CD14-positive monocyte (primary cell): ENCODE results near the gene MYH9. TPM values are rescaled to one million over a fixed set of nuclear protein-coding genes. Genes with fewer than 3 reads are reported as not detected.
A peak's percentile ranks its signal among the peaks of the same experiment; 100 is the strongest.

ENCODE experiments used
- DNase-seq, 3 donors: peaks; one replicate each; pipeline ENCODE4 v3.0.0-alpha.2; 2011 to 2022
- H2AFZ ChIP-seq: 2 replicates; pipeline ENCODE4 v1.6.0; 2012; ENCODE audit warnings: mild to moderate bottlenecking, low read depth, low read length, inconsistent platforms; ENCODE audit not compliant: insufficient read depth, poor library complexity, severe bottlenecking
- H3K27ac ChIP-seq, 2 donors: 1 replicate in 1 of 2; 2 replicates in 1 of 2; pipeline ENCODE4 v1.5.1; 2012 to 2013; ENCODE audit warnings: low read length in 2 of 2, control low read depth in 1 of 2, inconsistent platforms in 1 of 2, low read depth in 1 of 2, mild to moderate bottlenecking in 1 of 2
- H3K27me3 ChIP-seq, 2 donors: one replicate each; pipeline versions ENCODE4 v1.6.0 to v1.6.1; 2011 to 2013; ENCODE audit warnings: low read length in 2 of 2; ENCODE audit not compliant: control insufficient read depth in 2 of 2, insufficient read depth in 2 of 2
- H3K36me3 ChIP-seq, 2 donors: replicated peaks in 1 of 2; 1 replicate in 1 of 2; 2 replicates in 1 of 2; pipeline versions ENCODE4 v1.5.1 to v1.6.1; 2012 to 2013; ENCODE audit warnings: low read length in 2 of 2, control low read depth in 1 of 2, inconsistent platforms in 1 of 2, mild to moderate bottlenecking in 1 of 2; ENCODE audit not compliant: insufficient read depth in 2 of 2, control insufficient read depth in 1 of 2
- H3K4me1 ChIP-seq, 2 donors: 1 replicate in 1 of 2; 2 replicates in 1 of 2; pipeline versions ENCODE4 v1.5.1 to v1.6.1; 2012 to 2013; ENCODE audit warnings: low read length in 2 of 2, control low read depth in 1 of 2, inconsistent platforms in 1 of 2, mild to moderate bottlenecking in 1 of 2, moderate library complexity in 1 of 2; ENCODE audit not compliant: insufficient read depth in 2 of 2, control insufficient read depth in 1 of 2
- H3K4me2 ChIP-seq: replicated peaks from 2 replicates; pipeline ENCODE3; 2012; ENCODE audit warnings: low read length, moderate library complexity, mild to moderate bottlenecking; ENCODE audit not compliant: poor library complexity, severe bottlenecking; ENCODE audit errors: extremely low read depth
- H3K4me3 ChIP-seq, 3 experiments: fragments of 200-600 bp in 1 of 3; sonication (generic) in 1 of 3; replicated peaks in 1 of 3; 1 replicate in 2 of 3; 2 replicates in 1 of 3; pipeline ENCODE4 v1.5.1; 2011 to 2013; ENCODE audit warnings: low read length in 3 of 3, mild to moderate bottlenecking in 3 of 3, control low read depth in 2 of 3, low read depth in 2 of 3, inconsistent platforms in 1 of 3, moderate library complexity in 1 of 3
- H3K79me2 ChIP-seq: 2 replicates; pipeline ENCODE4 v1.6.0; 2012; ENCODE audit warnings: mild to moderate bottlenecking, control low read depth, inconsistent platforms, low read length, moderate library complexity; ENCODE audit not compliant: insufficient read depth
- H3K9ac ChIP-seq: 2 replicates; pipeline ENCODE4 v1.6.0; 2017; ENCODE audit warnings: low read length, mild to moderate bottlenecking; ENCODE audit not compliant: insufficient read depth, poor library complexity, severe bottlenecking
- H3K9me3 ChIP-seq, 2 donors: replicated peaks in 1 of 2; 1 replicate in 1 of 2; 2 replicates in 1 of 2; pipeline versions ENCODE4 v1.5.1 to v1.6.1; 2012 to 2013; ENCODE audit warnings: low read length in 2 of 2, control low read depth in 1 of 2; ENCODE audit not compliant: control insufficient read depth in 1 of 2, insufficient read depth in 1 of 2
- H4K20me1 ChIP-seq: 2 replicates; pipeline ENCODE4 v1.6.0; 2012; ENCODE audit warnings: mild to moderate bottlenecking, low read length, control low read depth, moderate library complexity; ENCODE audit not compliant: insufficient read depth
- H3K27ac Mint-ChIP-seq, 7 donors: one replicate each; pipeline ENCODE4 v1.8.0; 2020; ENCODE audit warnings: mild to moderate bottlenecking in 7 of 7, mixed read lengths in 7 of 7, moderate library complexity in 6 of 7, inconsistent platforms in 2 of 7
- H3K27me3 Mint-ChIP-seq, 3 donors: one replicate each; pipeline ENCODE4 v1.8.0; 2021 to 2022; ENCODE audit warnings: low read depth in 3 of 3, mild to moderate bottlenecking in 3 of 3, mixed read lengths in 3 of 3, moderate library complexity in 3 of 3, inconsistent platforms in 1 of 3
- H3K36me3 Mint-ChIP-seq, 2 donors: one replicate each; pipeline ENCODE4 v1.8.0; 2020; ENCODE audit warnings: mixed read lengths in 2 of 2, inconsistent platforms in 1 of 2, mild to moderate bottlenecking in 1 of 2
- H3K4me1 Mint-ChIP-seq: one replicate; pipeline ENCODE4 v1.8.0; 2020; ENCODE audit warnings: mild to moderate bottlenecking, mixed read lengths
- H3K4me3 Mint-ChIP-seq, 2 donors: one replicate each; pipeline ENCODE4 v1.8.0; 2020; ENCODE audit warnings: mild to moderate bottlenecking in 2 of 2, mixed read lengths in 2 of 2, moderate library complexity in 1 of 2
- H3K9me3 Mint-ChIP-seq, 7 donors: one replicate each; pipeline ENCODE4 v1.8.0; 2020 to 2022; ENCODE audit warnings: mixed read lengths in 7 of 7, mild to moderate bottlenecking in 6 of 7, moderate library complexity in 6 of 7, inconsistent platforms in 2 of 7
- CTCF ChIP-seq: fragments of 200-600 bp; IDR thresholded peaks from one replicate; pipeline ENCODE4 v1.8.0; 2022; ENCODE audit warnings: antibody characterized with exemption, mild to moderate bottlenecking
- WGBS: methylation state at CpG from one replicate; pipeline ENCODE4 v1.1.5; 2013; ENCODE audit warnings: missing lambda C conversion rate; ENCODE audit not compliant: insufficient coverage; 5-methylcytosine and 5-hydroxymethylcytosine counted together
- intact Hi-C, 2 donors: fragments of 100-400 bp; cut with micrococcal nuclease; formaldehyde crosslinking; loops; one replicate each; pipeline versions ENCODE4 v1.15.0 to v1.15.1; 2023
- polyA plus RNA-seq, 3 donors: library from polyadenylated mRNA; depleted of rRNA in 1 of 3; unstranded in 2 of 3; stranded (reverse) in 1 of 3; fragments of 300-500 nt in 2 of 3; fragments of >200 nt in 1 of 3; fragmentation: Illumina TruSeq in 2 of 3; gene quantifications; 1 replicate in 2 of 3; 2 replicates in 1 of 3; pipeline ENCODE4 v1.2.3, GENCODE V29; 2012 to 2021

The MYH9 gene
- polyA plus RNA-seq, 3 donors, result 35.6 to 163 (median 79.5) TPM

GRCh38 chr22:36303874-36304273 lies 83.9 kb downstream of the MYH9 start:
- intact Hi-C loops, result no loop called here
- Histone ChIP-seq H3K9me3 (no peaks in the 10 kb centered on the region), H3K27ac (no peak overlapping the region), H2AFZ (no peak overlapping the region), H3K4me2 (no peak overlapping the region), H3K27me3 (no peaks in the 10 kb centered on the region), H3K79me2 (peaks cover 86% of the 10 kb centered on the region), H3K4me3 (no peak overlapping the region), H3K4me1 (no peaks in the 10 kb centered on the region), H3K9ac (no peak overlapping the region), H3K36me3 (peaks cover 99 to 100% of the 10 kb centered on the region in 2 donors), H4K20me1 (peaks cover 100% of the 10 kb centered on the region)
- TF ChIP-seq CTCF, result no peak
- DNase-seq, result no peak
- Mint-ChIP-seq H3K27ac (peak overlapping the region in 1 of 7 donors; percentile 42), H3K4me1 (no peaks in the 10 kb centered on the region), H3K36me3 (peaks cover 88 to 100% of the 10 kb centered on the region in 2 donors), H3K27me3 (no peaks in the 10 kb centered on the region), H3K4me3 (no peak overlapping the region), H3K9me3 (peaks cover 0 to 2% (median 0%) of the 10 kb centered on the region in 7 donors)
- 90% methylated on average over 11 of the region's 13 CpGs for WGBS

- peaks cover 87 to 100% of the 10 kb centered on the region in 2 donors for H3K36me3 Mint-ChIP-seq
- Histone ChIP-seq H3K27me3 (no peaks in the 10 kb centered on the region), H3K4me1 (no peaks in the 10 kb centered on the region), H3K9ac (no peak overlapping the region), H2AFZ (no peak overlapping the region), H3K4me2 (no peak overlapping the region), H3K4me3 (no peak overlapping the region), H3K27ac (no peak overlapping the region), H3K9me3 (no peaks in the 10 kb centered on the region), H3K79me2 (peaks cover 84% of the 10 kb centered on the region), H3K36me3 (peaks cover 99 to 100% of the 10 kb centered on the region in 2 donors), H4K20me1 (peaks cover 100% of the 10 kb centered on the region)
- H3K4me3 Mint-ChIP-seq, result no peak overlapping the region
- intact Hi-C loops, result no loop called here
- no peak for DNase-seq
- H3K9me3 Mint-ChIP-seq, result no peaks in the 10 kb centered on the region
- H3K4me1 Mint-ChIP-seq, result no peaks in the 10 kb centered on the region
- TF ChIP-seq CTCF, result no peak
- peak overlapping the region in 2 of 7 donors; percentile 57 to 72 for H3K27ac Mint-ChIP-seq
- 91% methylated on average over 8 of the region's 9 CpGs for WGBS
- no peaks in the 10 kb centered on the region for H3K27me3 Mint-ChIP-seq
Observed at GRCh38 chr22:36303115-36303467, 84.7 kb downstream of the MYH9 start.
